Measurements from ENCODE around the gene RHO.

DNA sequence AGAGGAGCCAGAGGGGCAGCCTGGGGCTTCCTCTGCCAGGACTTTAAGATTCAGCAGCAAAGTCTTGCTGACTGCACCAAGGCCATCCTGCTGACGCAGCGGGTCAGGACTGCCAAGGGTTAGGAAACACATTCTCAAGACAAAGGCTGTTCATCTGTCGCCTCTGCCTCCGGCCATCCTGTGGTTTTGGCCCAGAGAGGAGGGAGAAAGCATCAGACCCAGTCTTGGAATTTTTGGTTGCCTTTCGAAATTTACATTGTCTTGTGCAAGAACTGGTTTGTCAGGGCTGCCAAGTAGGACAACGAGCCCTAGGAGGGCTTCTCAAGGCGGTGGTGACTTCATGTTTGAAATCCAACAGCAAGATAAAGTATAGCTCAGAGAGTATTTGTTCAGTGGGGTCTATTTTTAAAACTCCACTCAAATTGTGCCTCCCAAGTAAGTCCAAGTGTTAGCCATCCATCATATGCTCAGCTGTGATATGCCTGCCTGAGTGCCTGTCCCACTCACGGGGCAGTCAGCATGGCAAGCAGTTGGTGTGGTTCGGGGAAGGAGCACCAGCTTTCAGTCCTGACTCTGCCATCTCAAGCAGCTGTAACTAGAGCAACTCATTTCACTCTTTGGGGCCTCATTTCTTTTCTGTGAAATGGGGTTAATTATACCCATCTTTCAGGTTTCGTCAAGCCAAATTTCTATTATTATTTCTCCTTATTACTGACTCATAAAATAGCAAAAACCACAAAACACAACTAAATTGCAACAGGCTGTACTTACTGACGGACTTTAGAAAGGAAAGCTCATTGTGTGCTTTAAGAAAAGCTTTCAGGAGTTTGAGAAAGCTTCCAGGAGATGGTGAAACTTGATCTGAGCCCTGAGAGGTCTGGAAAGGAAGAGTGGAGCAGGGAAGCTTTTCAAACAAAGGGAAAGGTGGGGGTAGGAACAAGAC is 42.4 kb upstream of the RHO start:
- TF ChIP-seq, protein P1, sequence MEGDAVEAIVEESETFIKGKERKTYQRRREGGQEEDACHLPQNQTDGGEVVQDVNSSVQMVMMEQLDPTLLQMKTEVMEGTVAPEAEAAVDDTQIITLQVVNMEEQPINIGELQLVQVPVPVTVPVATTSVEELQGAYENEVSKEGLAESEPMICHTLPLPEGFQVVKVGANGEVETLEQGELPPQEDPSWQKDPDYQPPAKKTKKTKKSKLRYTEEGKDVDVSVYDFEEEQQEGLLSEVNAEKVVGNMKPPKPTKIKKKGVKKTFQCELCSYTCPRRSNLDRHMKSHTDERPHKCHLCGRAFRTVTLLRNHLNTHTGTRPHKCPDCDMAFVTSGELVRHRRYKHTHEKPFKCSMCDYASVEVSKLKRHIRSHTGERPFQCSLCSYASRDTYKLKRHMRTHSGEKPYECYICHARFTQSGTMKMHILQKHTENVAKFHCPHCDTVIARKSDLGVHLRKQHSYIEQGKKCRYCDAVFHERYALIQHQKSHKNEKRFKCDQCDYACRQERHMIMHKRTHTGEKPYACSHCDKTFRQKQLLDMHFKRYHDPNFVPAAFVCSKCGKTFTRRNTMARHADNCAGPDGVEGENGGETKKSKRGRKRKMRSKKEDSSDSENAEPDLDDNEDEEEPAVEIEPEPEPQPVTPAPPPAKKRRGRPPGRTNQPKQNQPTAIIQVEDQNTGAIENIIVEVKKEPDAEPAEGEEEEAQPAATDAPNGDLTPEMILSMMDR (IDR thresholded peaks at IDR 0.05) = no peak
- TF ChIP-seq EZH2 (IDR thresholded peaks at IDR 0.05; ENCODE audit: borderline replicate concordance, insufficient read depth, low read depth, low read length, poor library complexity, severe bottlenecking) = no peak

Data from B cell (primary cell).